GM18511 (cell line): Measurements from ENCODE around the gene ATAD1.
"Not testable (repeated sequence)": the region's sequence is repeated elsewhere in the genome, so short reads cannot be mapped to it uniquely, and the experiment has no call there.

ENCODE experiments used
- ATAC-seq: cut with Tn5 transposase; IDR thresholded peaks from one replicate; pipeline ENCODE4 v1.9.1; 2021; ENCODE audit warnings: mild to moderate bottlenecking, moderate library complexity; ENCODE audit not compliant: unreplicated experiment

ATAD1 gene

GRCh38 chr10:87846711-87847110 lies 28.7 kb upstream of the ATAD1 start:
- not testable (repeated sequence) for ATAC-seq

- no peak for ATAC-seq
These were observed 28.0 kb upstream of the ATAD1 start for GRCh38 chr10:87846023-87846422.

GRCh38 chr10:87845624-87845998 lies 27.6 kb upstream of the ATAD1 start:
- no peak for ATAC-seq

- no peak for ATAC-seq
These were observed 27.0 kb upstream of the ATAD1 start for GRCh38 chr10:87844837-87845623.

DNA sequence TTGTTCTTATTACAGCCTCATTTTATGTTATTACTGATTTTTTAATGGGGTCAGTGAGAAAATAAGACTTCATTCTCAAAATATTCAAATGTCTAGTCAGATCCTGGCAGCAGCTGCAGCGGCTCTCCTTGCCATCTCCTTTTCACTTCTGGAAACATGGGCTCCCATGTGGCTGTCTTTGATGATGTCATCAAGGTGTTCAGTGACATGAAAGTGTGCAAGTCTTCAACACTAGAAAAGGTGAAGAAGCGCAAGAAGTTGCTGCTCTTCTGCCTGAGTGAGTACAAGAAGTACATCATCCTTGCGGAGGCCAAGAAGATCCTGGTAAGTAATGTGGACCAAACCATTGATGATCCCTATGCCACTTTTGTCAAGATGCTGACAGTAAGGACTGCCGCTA lies 25.7 kb upstream of the ATAD1 start:
- no peak for ATAC-seq

- no peak for ATAC-seq
These were observed 24.9 kb upstream of the ATAD1 start for GRCh38 chr10:87842776-87843497.

DNA sequence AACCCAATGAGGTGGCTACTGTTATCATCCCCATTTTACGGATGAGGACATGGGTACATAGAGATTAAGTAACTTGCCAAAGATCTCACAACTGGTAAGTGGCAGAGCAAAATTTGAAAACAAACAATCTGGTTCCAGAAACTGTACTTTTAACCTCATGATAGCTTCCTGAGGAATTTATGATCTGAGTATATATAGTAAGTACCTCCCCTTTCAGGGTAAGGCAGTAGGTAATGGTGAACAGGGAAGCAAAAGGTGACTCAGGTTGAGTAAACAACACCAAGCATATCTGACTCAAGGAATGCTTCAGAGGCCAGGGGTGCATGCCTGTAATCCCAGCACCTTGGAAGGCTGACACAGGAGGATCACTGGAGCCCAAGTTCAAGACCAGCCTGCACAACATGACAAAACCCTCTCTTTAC lies 24.2 kb upstream of the ATAD1 start:
- no peak for ATAC-seq

- ATAC-seq = no peak
These were observed 23.2 kb upstream of the ATAD1 start for GRCh38 chr10:87841186-87841585.

DNA sequence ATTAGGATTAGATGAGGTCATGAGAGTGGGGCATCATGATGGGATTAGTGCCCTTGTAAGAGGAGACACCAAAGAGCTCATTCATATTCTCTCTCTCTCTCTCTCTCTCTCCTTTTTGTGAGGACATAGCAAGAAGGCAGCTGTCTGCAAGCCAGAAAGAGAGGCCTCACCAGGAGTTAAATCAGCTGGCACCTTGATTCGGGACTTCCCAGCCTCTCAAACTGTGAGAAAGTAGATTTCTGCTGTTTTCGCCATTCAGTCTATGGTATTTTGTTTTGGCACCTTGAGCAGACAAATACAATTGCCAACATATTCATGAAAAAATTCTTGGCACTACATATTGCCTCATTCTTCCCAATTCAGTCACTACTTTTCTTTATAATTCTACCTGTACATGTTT lies 20.6 kb upstream of the ATAD1 start:
- no peak for ATAC-seq

DNA sequence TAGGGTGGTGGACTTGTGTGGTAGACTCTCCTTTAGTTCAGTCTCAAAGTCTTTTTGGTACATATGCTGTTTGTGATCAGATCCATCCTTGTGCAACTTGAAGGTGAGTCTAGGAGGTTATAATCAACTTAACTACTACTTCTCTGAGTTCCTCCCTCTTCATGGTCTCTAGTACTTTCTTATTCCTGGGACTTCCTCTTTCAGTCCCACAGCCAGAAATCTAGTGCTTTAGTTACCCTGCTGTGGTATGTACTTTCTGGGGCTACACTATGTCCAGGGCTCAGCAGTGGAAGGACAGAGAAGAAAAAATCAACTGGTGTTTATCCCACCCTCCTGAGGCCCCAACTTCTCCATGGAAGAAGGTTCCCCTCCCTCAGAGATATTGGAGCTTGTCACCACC lies 19.4 kb upstream of the ATAD1 start:
- no peak for ATAC-seq

GRCh38 chr10:87836098-87836497 lies 18.1 kb upstream of the ATAD1 start:
- no peak for ATAC-seq

DNA sequence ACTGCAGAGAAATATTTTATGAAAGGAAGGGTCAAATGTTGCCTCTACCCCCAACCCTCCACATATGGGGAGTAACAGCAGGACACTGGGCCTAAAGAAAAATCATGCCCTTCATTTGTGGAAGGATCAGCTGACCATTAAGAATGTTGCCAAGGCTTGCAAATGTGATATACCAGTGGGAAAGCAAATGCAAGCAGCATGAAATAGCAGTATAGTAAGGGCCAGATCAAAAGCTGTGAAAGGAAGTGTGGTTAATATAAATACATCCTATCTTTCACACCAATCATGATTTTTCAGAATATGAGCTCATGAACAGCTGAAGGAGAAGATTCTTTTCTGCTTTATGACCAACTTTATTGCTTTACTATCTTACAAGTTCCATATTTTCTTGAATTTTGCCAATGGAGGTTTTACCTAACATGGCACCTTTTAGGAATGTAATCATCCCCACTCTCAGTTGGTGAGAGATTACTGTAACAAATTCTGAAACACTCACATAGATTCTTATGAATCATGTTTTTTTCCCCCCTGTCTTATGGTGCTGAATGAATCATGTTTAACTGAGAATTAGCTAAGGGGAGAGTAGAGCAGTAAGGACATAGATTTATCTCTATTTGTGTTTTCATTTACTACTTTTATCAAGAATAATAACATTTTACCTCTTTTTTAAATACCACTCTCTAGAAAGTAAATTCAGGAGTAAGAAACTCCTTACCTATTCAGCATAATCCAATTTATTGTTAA lies 12.1 kb upstream of the ATAD1 start:
- ATAC-seq = no peak

GRCh38 chr10:87829051-87829450 lies 11.0 kb upstream of the ATAD1 start:
- not testable (repeated sequence) for ATAC-seq

GRCh38 chr10:87827681-87828080 lies 9.7 kb upstream of the ATAD1 start:
- ATAC-seq = no peak

DNA sequence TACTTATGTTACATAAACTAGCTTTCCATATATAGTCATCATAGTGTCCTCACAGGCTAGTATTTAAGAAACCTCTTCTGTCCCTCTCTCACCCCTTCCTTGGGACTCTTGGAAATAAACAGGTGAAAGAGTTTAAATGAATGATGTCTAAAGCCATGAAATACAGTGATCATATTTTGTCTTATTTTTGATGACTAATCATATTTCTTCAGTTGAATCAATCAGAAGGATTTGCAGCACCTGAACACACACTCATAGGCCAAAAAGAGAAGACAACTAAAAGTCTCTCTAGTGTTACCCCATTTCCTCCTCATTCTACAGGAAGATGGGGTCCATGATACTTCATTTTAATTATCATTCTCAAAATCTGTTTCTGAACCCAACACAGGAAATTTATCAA lies 8.6 kb upstream of the ATAD1 start:
- no peak for ATAC-seq

- ATAC-seq = no peak
These were observed 1.2 kb upstream of the ATAD1 start for GRCh38 chr10:87819289-87819585.

GRCh38 chr10:87818505-87819288 lies 671 bp upstream of the ATAD1 start:
- ATAC-seq = peak; percentile 66

DNA sequence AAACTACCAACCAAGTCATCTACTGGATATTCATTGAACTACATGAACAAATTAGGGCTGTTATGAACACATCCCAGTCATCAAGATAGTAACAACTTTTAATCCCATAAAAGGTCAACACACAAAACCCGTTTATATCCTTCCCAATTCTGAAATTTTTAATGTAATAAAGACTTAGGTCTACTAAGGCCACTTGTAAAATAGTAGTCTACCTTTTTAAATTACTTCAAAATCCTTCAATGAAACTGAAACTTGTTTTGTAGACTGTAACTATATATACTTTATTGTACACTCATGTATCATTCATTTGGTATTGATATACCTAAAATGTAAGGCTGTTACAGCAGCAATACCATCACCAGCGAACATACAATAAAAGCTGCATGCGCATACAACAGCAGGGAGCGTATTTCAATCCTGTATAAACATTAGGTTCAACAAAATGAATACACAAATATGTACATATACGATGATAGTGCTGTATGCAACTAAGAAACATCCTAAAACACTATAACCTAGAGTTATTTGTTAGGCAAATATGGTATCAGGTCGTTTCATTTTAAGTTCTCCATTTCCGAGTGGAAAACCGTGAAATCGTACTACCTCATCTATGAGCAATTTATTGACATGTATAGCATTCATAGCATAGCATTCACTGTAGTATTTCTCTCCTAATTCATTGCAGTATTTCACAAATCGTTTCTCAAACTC lies 973 bp downstream of the ATAD1 start:
- ATAC-seq = no peak

GRCh38 chr10:87816163-87816897 lies 1.7 kb downstream of the ATAD1 start:
- no peak for ATAC-seq
